ENCODE data around the gene ATG13.
"Not testable (repeated sequence)": the region's sequence is repeated elsewhere in the genome, so short reads cannot be mapped to it uniquely, and the experiment has no call there.

ATG13 gene

DNA sequence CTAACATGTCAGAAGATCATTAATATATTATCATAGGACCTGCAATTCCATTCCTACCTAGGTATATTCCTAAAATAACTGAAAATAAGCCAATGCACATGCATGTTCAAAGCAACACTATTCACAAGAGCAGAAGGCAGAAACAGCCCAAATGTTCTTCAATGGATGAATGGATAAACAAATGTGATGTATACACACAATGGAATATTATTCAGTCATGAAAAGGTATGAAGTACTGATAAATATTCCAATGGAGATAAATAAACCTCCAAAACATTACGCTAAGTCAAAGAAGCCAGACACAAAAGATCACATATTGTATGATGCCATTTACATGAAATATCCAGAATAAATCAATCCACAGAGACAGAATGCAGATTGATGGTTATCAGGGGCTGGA is 40.3 kb upstream of the ATG13 start:
- TF ChIP-seq ZNF146 (tag by site-specific recombination; IDR thresholded peaks at IDR 0.05) (peak; percentile 91), ZNF658 (tag by site-specific recombination; IDR thresholded peaks at IDR 0.05) (no peak), ZNF580 (tag by site-specific recombination; IDR thresholded peaks at IDR 0.05) (0 out of 2 replicates have a peak, but pooled peaks have one; percentile 23)
- Histone ChIP-seq H3K27ac (ENCODE audit: extremely low read depth, low read depth, low read length) (no peak overlapping the region), H3K36me3 (ENCODE audit: control insufficient read depth in 2 of 2, insufficient read depth in 1 of 2, low read length in 2 of 2) (no peaks in the 10 kb centered on the region; a peak in 1 of 3 replicates), H3K4me3 (ENCODE audit: low read depth, low read length) (no peak overlapping the region), H3K4me1 (ENCODE audit: control insufficient read depth, insufficient read depth, low read length) (no peaks in the 10 kb centered on the region), H3K9me3 (ENCODE audit: control insufficient read depth, insufficient read depth, low read depth, low read length) (no peaks in the 10 kb centered on the region)
- ChIA-PET CTCF (no interaction called here), POLR2A (no interaction called here)

- POLR2A ChIA-PET, result no interaction called here
- TF ChIP-seq ZXDB (tag by site-specific recombination; IDR thresholded peaks at IDR 0.05) (no peak), TRIM28 (IDR thresholded peaks at IDR 0.05; ENCODE audit: borderline replicate concordance, low read length) (no peak), ZNF747 (tag by site-specific recombination; IDR thresholded peaks at IDR 0.05) (no peak), ZSCAN30 (tag by site-specific recombination; IDR thresholded peaks at IDR 0.05) (no peak), GFI1B (tag by site-specific recombination; IDR thresholded peaks at IDR 0.05) (no peak), ZNF664 (tag by site-specific recombination; IDR thresholded peaks at IDR 0.05) (no peak), ZNF10 (tag by site-specific recombination; IDR thresholded peaks at IDR 0.05) (no peak), HOXA7 (CRISPR knock-in tag; IDR thresholded peaks at IDR 0.05; ENCODE audit: borderline replicate concordance) (no peak)
- TF ChIP-seq, protein P1, sequence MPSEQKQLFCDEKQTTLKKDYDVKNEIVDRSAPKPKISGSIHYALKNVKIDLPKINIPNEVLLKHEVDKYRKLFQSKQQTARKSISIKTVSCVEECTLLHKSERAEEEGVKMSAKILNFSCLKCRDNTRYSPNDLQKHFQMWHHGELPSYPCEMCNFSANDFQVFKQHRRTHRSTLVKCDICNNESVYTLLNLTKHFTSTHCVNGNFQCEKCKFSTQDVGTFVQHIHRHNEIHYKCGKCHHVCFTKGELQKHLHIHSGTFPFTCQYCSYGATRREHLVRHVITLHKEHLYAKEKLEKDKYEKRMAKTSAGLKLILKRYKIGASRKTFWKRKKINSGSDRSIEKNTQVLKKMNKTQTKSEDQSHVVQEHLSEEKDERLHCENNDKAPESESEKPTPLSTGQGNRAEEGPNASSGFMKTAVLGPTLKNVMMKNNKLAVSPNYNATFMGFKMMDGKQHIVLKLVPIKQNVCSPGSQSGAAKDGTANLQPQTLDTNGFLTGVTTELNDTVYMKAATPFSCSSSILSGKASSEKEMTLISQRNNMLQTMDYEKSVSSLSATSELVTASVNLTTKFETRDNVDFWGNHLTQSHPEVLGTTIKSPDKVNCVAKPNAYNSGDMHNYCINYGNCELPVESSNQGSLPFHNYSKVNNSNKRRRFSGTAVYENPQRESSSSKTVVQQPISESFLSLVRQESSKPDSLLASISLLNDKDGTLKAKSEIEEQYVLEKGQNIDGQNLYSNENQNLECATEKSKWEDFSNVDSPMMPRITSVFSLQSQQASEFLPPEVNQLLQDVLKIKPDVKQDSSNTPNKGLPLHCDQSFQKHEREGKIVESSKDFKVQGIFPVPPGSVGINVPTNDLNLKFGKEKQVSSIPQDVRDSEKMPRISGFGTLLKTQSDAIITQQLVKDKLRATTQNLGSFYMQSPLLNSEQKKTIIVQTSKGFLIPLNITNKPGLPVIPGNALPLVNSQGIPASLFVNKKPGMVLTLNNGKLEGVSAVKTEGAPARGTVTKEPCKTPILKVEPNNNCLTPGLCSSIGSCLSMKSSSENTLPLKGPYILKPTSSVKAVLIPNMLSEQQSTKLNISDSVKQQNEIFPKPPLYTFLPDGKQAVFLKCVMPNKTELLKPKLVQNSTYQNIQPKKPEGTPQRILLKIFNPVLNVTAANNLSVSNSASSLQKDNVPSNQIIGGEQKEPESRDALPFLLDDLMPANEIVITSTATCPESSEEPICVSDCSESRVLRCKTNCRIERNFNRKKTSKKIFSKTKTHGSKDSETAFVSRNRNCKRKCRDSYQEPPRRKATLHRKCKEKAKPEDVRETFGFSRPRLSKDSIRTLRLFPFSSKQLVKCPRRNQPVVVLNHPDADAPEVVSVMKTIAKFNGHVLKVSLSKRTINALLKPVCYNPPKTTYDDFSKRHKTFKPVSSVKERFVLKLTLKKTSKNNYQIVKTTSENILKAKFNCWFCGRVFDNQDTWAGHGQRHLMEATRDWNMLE (tag by site-specific recombination; conservative IDR thresholded peaks at IDR 0.05; ENCODE audit: low read depth), result no peak
- TF ChIP-seq, protein P2, sequence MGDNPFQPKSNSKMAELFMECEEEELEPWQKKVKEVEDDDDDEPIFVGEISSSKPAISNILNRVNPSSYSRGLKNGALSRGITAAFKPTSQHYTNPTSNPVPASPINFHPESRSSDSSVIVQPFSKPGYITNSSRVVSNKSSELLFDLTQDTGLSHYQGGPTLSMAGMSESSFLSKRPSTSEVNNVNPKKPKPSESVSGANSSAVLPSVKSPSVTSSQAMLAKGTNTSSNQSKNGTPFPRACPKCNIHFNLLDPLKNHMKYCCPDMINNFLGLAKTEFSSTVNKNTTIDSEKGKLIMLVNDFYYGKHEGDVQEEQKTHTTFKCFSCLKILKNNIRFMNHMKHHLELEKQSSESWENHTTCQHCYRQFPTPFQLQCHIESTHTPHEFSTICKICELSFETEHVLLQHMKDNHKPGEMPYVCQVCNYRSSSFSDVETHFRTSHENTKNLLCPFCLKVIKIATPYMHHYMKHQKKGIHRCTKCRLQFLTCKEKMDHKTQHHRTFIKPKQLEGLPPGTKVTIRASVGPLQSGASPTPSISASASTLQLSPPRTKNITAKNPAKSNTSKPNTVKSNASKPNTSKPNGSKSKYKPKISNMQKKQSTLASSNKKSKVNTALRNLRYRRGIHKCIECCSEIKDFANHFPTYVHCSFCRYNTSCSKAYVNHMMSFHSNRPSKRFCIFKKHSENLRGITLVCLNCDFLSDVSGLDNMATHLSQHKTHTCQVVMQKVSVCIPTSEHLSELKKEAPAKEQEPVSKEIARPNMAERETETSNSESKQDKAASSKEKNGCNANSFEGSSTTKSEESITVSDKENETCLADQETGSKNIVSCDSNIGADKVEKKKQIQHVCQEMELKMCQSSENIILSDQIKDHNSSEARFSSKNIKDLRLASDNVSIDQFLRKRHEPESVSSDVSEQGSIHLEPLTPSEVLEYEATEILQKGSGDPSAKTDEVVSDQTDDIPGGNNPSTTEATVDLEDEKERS (tag by site-specific recombination; IDR thresholded peaks at IDR 0.05), result no peak
- H3K9me3 ChIP-seq (ENCODE audit: control insufficient read depth, insufficient read depth, low read depth, low read length), result no peaks in the 10 kb centered on the region
- H3K27ac ChIP-seq (ENCODE audit: extremely low read depth, low read depth, low read length), result no peak overlapping the region
- CTCF ChIA-PET, result no interaction called here
- no peaks in the 10 kb centered on the region; a peak in 1 of 3 replicates for H3K36me3 ChIP-seq (ENCODE audit: control insufficient read depth in 2 of 2, insufficient read depth in 1 of 2, low read length in 2 of 2)
- no peak overlapping the region for H3K4me3 ChIP-seq (ENCODE audit: low read depth, low read length)
- no peaks in the 10 kb centered on the region for H3K4me1 ChIP-seq (ENCODE audit: control insufficient read depth, insufficient read depth, low read length)
Observed at GRCh38 chr11:46582588-46582987, 34.8 kb upstream of the ATG13 start.

DNA sequence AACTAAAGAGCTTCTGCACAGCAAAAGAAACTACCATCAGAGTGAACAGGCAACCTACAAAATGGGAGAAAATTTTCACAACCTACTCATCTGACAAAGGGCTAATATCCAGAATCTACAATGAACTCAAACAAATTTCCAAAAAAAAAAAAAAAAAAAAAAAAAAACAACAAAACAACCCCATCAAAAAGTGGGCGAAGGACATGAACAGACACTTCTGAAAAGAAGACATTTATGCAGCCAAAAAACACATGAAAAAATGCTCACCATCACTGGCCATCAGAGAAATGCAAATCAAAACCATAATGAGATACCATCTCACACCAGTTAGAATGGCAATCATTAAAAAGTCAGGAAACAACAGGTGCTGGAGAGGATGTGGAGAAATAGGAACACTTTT is 33.8 kb upstream of the ATG13 start:
- H3K9me3 ChIP-seq (ENCODE audit: control insufficient read depth, insufficient read depth, low read depth, low read length); H3K4me1 ChIP-seq (ENCODE audit: control insufficient read depth, insufficient read depth, low read length); CTCF ChIA-PET; H3K27ac ChIP-seq (ENCODE audit: extremely low read depth, low read depth, low read length); H3K4me3 ChIP-seq (ENCODE audit: low read depth, low read length); H3K36me3 ChIP-seq (ENCODE audit: control insufficient read depth in 2 of 2, insufficient read depth in 1 of 2, low read length in 2 of 2): not testable (repeated sequence)
- POLR2A ChIA-PET, result interaction anchor here (0.7 kb wide), 1 partner anchor 29 kb away, joined by 7 read pairs; no protein-coding TSS in a partner anchor

Data from HEK293 (cell line).